ENCODE measurements around the gene PDXDC1.
"Not testable (repeated sequence)": the region's sequence is repeated elsewhere in the genome, so short reads cannot be mapped to it uniquely, and the experiment has no call there.

DNA sequence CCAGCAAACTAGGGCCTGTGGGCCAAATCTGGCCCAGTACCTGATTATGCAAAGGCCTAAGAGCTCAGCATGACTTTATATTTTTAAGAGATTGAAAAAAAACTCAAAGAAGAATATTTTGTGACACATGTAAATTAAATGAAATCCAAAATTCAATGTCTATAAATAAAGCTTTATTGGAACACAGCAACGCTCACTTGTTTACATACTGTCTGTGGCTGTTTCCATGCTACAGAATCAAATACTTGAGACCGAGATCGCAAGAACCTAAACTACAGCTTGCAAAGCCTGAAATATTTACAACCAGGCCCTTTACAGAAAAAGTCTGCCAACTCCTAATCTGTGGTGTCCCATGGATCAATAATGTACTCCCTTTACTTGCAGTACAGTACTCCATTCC lies 5.0 kb upstream of the PDXDC1 start:
- TF ChIP-seq POLR2AphosphoS5 (IDR thresholded peaks at IDR 0.05; ENCODE audit: borderline replicate concordance, low read depth, low read length); FOXP2 (optimal IDR thresholded peaks at IDR 0.05; ENCODE audit: control extremely low read depth, extremely low read length, insufficient read depth): not testable (repeated sequence)

Data from SK-N-MC (cell line).